Epithelial cell of proximal tubule (primary cell): ENCODE results near the gene CBL. TPM values are rescaled to one million over a fixed set of nuclear protein-coding genes. Genes with fewer than 3 reads are reported as not detected.

ENCODE experiments used
- DNase-seq: peaks from one replicate; pipeline ENCODE4 v3.0.0-alpha.2; 2011; ENCODE audit warnings: low read depth
- H3K4me3 ChIP-seq: 2 replicates; pipeline ENCODE4 v1.5.1; 2011; ENCODE audit warnings: low read depth, mild to moderate bottlenecking, low read length
- total RNA-seq: library from RNA; depleted of rRNA; stranded (reverse); fragments of >200 nt; gene quantifications from 2 replicates; pipeline ENCODE4 v1.2.3, GENCODE V29; 2015
- TF ChIP-seq, protein P1 (sequence below): conservative IDR thresholded peaks from 2 replicates; pipeline ENCODE4 v1.5.1; 2012; ENCODE audit warnings: low read depth, mild to moderate bottlenecking, low read length

Gene CBL
- total RNA-seq, 1 donor from 2014 or later = 17.4 TPM

DNA sequence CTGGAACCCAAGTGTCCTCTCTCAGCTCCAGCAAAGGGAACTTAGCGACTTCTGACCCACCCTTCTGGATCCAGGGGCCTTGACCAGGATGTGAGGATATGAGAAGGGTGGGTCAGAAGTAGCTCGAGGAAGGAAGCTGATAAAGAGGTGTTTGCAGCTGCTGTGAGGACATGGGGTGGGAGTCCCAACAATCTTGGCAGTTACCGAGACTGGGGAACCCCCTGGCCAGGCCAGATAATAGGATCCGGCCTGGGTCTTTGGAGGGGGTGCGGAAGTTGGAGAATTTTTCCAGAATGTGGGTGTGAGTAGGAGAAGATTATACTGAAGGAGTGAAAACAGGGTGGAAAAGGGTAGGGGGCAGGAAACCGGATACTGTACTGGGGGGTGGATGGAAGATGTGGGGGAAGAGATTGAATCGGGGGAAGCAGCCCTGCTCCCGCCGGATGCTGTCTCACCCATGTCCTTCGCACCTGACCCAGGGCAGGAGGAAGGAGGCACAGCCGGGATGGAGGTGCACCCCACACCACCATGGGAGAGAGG is 113.6 kb downstream of the CBL start:
- TF ChIP-seq, protein P1, sequence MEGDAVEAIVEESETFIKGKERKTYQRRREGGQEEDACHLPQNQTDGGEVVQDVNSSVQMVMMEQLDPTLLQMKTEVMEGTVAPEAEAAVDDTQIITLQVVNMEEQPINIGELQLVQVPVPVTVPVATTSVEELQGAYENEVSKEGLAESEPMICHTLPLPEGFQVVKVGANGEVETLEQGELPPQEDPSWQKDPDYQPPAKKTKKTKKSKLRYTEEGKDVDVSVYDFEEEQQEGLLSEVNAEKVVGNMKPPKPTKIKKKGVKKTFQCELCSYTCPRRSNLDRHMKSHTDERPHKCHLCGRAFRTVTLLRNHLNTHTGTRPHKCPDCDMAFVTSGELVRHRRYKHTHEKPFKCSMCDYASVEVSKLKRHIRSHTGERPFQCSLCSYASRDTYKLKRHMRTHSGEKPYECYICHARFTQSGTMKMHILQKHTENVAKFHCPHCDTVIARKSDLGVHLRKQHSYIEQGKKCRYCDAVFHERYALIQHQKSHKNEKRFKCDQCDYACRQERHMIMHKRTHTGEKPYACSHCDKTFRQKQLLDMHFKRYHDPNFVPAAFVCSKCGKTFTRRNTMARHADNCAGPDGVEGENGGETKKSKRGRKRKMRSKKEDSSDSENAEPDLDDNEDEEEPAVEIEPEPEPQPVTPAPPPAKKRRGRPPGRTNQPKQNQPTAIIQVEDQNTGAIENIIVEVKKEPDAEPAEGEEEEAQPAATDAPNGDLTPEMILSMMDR = no peak
- DNase-seq = no peak
- H3K4me3 ChIP-seq = no peak overlapping the region

DNA sequence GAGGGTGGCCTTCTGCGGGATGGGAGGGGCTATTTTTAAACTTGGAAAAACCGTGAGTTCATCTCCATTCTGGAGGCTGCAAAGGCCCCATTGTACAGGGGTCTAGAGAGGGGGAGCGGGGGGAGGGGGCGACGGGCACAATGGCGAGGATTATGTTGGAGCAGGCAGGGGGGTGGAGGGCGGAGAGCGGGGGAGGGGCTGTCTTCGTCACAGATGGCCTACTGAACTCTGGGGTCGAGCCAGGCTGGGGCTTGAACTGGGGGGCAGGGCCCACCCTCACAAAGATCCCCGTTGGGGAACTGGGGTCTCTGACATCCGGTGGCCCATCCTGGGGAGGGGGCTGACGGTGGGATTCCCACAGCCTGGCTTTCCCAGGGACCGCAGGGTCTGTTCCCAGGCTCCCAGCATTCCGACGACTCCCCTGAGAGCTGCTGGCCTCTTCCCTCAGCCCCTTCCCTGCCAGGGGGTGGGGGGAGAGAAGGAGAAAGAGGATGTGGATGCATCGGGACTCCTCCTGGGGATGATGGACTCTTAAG is 114.2 kb downstream of the CBL start:
- TF ChIP-seq, protein P1 = no peak
- H3K4me3 ChIP-seq = peak overlapping the region; percentile 62
- no peak for DNase-seq

DNA sequence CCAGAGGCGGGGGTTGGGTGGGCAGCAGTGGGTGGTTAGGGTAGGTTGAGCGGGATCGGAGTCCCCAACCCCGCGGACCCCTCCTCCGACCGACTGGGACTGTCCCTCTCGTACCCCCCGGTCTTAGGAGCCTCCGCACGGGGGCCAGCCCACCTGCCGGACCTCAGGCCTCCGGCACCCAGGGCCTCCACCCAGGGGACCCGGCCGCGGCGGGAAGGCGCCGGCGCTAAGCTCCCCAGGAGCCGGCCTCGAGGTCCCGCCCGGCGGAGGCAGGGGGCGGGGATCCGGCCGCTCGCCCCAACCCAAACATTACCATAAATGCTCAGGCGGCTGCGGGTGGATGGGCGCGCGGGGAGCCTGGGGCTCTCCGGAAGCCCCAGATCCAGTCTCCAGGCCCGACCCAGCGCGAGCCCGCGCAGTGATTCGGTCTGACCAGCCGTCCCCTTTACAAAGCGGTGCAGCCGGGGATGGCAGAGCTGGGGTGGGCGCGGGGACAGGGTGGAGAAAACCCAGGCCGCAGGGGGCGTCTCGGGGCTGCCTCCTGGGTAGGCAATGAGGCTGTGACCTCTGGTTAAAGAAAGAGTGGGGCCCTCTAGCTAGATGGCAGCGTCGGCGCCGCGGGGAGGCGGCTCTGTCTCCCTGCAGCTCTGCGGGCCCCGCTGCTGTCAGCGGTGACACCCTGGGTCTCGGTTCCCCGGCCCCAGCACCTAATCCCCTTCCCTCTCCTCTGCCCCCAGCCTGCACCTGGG is 114.8 kb downstream of the CBL start:
- peak overlapping the region; percentile 62 for H3K4me3 ChIP-seq
- TF ChIP-seq, protein P1 = no peak
- no peak for DNase-seq

DNA sequence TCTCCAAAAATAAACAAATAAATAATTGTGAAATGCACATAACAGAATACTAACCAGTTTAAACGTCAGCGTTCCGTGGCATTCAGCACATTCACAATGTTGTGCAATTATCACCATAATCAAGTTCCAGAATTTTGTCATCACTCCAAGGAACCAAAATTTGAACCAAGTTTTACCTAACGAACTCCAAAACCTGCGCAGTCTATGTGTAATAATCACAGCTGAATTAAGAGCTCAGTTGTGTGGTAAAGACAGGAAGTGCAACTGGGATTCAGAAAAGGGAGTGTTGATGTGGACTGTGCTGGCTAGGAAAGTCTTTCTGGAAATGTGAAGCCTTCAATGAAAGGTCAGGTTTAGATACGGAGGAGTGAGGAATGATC is 116.2 kb downstream of the CBL start:
- TF ChIP-seq, protein P1 = peak; percentile 10
- H3K4me3 ChIP-seq = no peak overlapping the region
- no peak for DNase-seq

DNA sequence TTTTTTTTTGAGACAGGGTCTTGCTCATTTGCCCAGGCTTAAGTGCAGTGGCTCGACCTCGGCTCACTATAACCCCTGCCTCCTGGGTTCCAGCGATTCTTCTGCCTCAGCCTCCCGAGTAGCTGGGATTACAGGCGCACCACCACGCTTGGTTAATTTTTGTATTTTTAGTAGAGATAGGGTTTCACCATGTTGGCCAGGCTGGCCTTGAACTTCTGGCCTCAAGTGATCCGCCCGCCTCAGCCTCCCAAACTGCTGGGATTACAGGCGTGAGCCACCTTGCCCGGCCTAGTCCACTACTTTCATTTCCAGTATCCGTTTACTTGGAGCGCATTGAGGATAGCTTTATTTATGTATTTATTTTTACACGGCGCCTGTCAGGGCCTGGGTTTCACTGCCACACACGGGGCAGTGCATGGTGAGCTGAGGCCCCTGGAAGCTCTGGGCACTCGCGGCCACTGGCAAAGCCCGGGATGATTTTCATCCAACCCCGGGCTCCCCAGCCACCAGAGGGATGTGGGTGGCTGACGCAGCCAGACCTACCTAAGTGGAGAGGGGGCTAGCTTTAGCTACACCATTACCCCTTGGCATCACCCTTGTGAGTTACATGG is 116.9 kb downstream of the CBL start:
- TF ChIP-seq, protein P1 = no peak
- DNase-seq = no peak
- no peak overlapping the region for H3K4me3 ChIP-seq

DNA sequence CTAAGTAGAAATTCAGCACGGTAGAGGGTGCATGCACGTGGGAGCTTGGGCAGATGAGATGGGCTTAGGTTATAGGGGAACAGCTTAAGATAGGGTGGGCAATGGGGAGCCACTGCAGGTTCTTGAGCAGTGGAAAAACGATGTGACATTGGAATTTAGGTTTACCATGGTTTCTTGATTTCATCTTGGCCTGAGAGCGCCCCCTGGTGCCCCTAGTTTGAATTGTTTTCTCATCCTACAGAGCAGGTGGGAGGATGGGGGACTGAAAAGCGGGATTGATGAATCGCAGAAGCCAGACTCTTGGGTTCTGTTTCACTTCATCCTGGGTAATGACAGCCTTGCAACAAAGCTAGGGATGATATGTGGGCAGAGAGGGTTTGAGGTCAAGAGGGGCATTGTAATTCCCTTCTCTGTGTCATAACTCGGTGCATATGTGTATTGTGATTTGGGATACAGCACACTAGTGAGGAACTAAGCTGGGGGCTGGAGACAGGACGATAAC is 117.4 kb downstream of the CBL start:
- TF ChIP-seq, protein P1 = peak; percentile 90
- H3K4me3 ChIP-seq = no peak overlapping the region
- DNase-seq = no peak
